ENCODE data around the gene UQCR11. TPM values are rescaled to one million over a fixed set of nuclear protein-coding genes. Genes with fewer than 3 reads are reported as not detected.

The UQCR11 gene
- total RNA-seq, 1 donor from 2014 or later, result 171 TPM

DNA sequence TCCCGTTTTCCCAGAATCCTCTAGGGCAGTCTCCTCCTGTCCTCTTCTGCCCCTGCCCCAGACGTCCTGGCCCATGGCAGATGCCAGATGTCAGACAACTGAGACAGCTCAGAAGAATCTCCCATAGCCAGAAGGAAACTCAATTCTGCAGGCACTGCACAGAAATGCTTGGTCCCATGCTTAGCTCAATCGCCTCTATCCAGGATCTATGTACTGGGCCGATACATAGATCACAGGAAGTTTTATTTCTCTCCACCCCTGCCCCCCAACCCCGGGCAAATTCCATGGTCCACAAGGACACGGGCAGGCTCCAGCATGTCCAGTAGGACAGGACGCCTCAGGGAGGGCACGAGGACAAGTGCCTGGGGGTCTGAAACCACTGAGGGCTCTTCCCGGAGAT is 17.4 kb downstream of the UQCR11 start:
- Mint-ChIP-seq H3K4me1 (ENCODE audit: low read depth) (peaks cover 24% of the 10 kb centered on the region), H3K27me3 (ENCODE audit: insufficient read depth) (no peaks in the 10 kb centered on the region), H3K4me3 (no peak overlapping the region), H3K9me3 (no peaks in the 10 kb centered on the region), H3K36me3 (ENCODE audit: low read depth) (peaks cover 15% of the 10 kb centered on the region), H3K27ac (no peak overlapping the region)
- DNase-seq (ENCODE audit: low spot score), result no peak
- intact Hi-C loops (cut with micrococcal nuclease), result no loop called here

DNA sequence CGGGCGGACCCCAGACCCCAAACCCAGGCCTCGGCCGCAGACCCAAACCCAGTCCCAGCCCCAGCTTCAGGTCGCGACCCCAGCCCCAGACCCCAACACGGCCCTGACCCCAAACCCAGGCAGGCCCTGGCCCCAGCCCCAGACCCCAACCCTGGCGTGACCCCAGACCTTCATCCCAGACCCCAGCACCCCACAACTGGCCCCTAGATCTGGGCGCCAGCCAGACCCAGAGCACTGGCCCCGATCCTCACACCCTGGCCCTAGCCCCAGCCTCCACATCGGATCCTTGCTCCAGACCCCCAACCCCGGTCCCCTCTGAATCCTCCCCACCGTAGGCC is 20.1 kb downstream of the UQCR11 start:
- Mint-ChIP-seq H3K27ac (no peak overlapping the region), H3K9me3 (no peaks in the 10 kb centered on the region), H3K36me3 (ENCODE audit: low read depth) (peaks cover 17% of the 10 kb centered on the region), H3K4me1 (ENCODE audit: low read depth) (peaks cover 11% of the 10 kb centered on the region), H3K4me3 (no peak overlapping the region), H3K27me3 (ENCODE audit: insufficient read depth) (no peaks in the 10 kb centered on the region)
- intact Hi-C loops (cut with micrococcal nuclease), result no loop called here
- DNase-seq (ENCODE audit: low spot score), result no peak

DNA sequence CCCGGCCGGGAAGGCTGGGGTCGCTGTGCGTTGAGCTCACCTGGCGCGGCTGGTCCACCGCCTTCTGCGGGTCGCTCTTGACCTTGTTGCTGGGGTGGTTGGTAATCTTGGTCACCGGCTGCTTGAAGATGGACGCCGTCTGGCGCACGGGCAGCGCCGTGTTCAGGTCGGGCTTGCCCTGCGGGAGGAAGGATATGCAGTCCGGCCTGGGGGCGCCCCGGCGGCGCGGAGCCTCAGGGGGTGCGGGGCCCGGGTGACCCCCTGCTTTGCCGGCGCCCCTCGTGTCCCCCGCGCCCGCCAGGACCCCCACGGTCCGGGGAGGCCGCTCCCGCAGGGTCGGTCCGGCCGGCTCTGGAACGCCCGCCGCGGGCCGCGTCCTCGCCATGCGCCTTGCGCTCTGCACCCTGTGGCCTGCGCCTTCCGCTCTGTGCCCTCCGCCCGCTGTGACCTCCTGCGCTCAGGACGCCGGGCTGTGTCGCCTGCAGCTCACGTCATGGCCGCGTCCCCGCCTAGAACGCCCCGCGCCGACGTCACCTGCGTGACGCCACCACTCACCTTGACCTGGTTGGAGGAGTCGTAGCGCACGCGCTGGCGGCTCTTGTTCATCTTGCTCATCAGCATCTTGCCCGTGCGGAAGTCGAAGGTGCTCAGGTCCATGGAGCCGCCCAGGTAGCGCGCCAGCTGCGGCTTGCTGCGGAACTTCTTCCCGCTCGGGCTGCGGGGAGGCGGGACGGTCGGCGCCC is 20.6 kb downstream of the UQCR11 start:
- DNase-seq (ENCODE audit: low spot score), result no peak
- Mint-ChIP-seq H3K9me3 (no peaks in the 10 kb centered on the region), H3K4me3 (no peak overlapping the region), H3K4me1 (ENCODE audit: low read depth) (peaks cover 6% of the 10 kb centered on the region), H3K27me3 (ENCODE audit: insufficient read depth) (no peaks in the 10 kb centered on the region), H3K36me3 (ENCODE audit: low read depth) (peaks cover 18% of the 10 kb centered on the region), H3K27ac (no peak overlapping the region)
- intact Hi-C loops (cut with micrococcal nuclease), result no loop called here

DNA sequence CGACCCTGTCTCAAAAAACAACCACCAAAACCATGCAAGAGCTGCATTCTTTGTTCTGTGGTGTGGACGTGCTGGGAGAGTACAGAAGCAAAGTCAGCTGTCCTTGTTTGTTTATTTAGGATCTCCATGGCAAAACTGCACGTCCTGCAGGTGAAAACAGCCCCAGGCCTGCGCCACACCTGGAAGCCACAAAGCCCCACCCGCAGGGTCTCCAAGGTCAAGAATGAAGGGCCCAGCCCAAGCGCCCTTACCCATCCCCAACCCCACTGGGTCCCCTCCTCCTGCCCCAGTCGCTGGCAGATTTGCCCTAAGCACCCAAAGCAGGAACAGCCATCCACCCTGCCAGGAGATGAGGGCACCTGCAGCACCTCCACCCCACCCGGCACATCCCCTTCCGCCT is 23.1 kb downstream of the UQCR11 start:
- Mint-ChIP-seq H3K4me1 (ENCODE audit: low read depth) (peaks cover 4% of the 10 kb centered on the region), H3K27ac (no peak overlapping the region), H3K36me3 (ENCODE audit: low read depth) (peaks cover 19% of the 10 kb centered on the region), H3K9me3 (no peaks in the 10 kb centered on the region), H3K27me3 (ENCODE audit: insufficient read depth) (no peaks in the 10 kb centered on the region), H3K4me3 (no peak overlapping the region)
- no peak for DNase-seq (ENCODE audit: low spot score)
- intact Hi-C loops (cut with micrococcal nuclease), result no loop called here

DNA sequence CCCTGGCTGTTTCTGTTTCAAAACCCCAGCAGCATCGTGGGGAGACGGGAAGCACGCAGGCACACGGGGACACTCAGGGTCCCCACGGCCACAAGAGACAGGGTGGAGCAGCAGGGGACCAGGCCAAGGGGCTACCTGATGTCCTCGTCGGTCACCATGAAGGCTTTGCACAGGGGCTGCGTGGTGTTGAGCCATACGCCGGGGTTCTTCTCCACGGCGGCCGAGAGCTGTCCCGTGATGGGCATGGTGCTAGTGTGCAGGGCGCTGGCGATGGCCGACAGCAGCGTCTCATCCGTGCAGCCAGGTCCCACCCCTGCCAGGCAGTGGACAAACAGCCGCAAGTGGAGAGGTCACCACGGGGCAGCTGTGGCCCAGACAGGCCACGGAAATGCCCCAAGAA is 24.3 kb downstream of the UQCR11 start:
- DNase-seq (ENCODE audit: low spot score), result no peak
- Mint-ChIP-seq H3K4me3 (no peak overlapping the region), H3K4me1 (ENCODE audit: low read depth) (peaks cover 1% of the 10 kb centered on the region), H3K9me3 (no peaks in the 10 kb centered on the region), H3K27me3 (ENCODE audit: insufficient read depth) (no peaks in the 10 kb centered on the region), H3K27ac (no peak overlapping the region), H3K36me3 (ENCODE audit: low read depth) (peaks cover 19% of the 10 kb centered on the region)
- intact Hi-C loops (cut with micrococcal nuclease), result no loop called here

DNA sequence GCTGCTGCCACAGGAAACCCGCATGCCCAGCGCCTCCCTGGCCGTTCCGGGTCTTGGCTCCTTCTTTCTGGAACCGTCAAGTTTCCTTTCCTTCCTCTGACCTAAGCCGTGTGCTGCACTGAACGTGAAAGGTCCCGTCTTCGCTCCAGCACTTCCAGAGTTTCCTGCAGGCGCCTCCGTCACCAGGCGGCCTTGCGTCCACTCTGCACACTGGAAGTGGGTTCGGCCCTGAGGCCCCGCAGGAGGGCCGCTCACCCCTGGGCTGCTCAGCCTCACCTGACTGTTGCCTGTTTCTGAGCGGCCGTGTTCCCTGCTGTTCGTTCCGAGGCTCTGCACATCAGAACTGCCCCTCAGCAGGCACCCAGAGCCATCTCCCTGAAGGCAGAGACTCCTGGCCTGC is 24.9 kb downstream of the UQCR11 start:
- DNase-seq (ENCODE audit: low spot score), result no peak
- Mint-ChIP-seq H3K36me3 (ENCODE audit: low read depth) (peaks cover 20% of the 10 kb centered on the region), H3K27ac (no peak overlapping the region), H3K4me1 (ENCODE audit: low read depth) (no peaks in the 10 kb centered on the region), H3K27me3 (ENCODE audit: insufficient read depth) (no peaks in the 10 kb centered on the region), H3K9me3 (no peaks in the 10 kb centered on the region), H3K4me3 (no peak overlapping the region)
- intact Hi-C loops (cut with micrococcal nuclease), result no loop called here

DNA sequence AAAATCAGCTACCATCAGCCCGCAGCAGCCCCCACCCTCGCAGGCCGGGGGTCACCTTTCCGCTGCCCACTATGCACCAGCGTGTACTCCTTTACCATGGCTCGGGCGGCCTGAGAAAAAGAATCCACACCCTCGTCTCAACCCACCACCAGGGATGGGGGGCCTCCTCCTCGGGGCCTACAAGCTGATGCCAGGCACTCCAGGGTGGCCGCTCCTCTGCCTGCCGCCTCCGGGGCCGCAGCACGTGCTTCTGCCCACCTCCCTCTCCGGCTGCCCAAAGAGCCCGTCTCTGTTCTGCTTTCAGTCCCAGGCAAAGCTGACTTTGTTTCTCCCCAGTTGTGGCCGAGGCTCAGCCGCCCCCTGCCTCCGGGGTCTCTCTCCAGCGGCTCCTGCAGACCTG is 26.0 kb downstream of the UQCR11 start:
- no peak for DNase-seq (ENCODE audit: low spot score)
- intact Hi-C loops (cut with micrococcal nuclease), result no loop called here
- H3K27ac Mint-ChIP-seq, result no peak overlapping the region
- peaks cover 14% of the 10 kb centered on the region for H3K36me3 Mint-ChIP-seq (ENCODE audit: low read depth)
- H3K4me1 Mint-ChIP-seq (ENCODE audit: low read depth), result no peaks in the 10 kb centered on the region
- H3K9me3 Mint-ChIP-seq, result no peaks in the 10 kb centered on the region
- no peak overlapping the region for H3K4me3 Mint-ChIP-seq
- H3K27me3 Mint-ChIP-seq (ENCODE audit: insufficient read depth), result no peaks in the 10 kb centered on the region

DNA sequence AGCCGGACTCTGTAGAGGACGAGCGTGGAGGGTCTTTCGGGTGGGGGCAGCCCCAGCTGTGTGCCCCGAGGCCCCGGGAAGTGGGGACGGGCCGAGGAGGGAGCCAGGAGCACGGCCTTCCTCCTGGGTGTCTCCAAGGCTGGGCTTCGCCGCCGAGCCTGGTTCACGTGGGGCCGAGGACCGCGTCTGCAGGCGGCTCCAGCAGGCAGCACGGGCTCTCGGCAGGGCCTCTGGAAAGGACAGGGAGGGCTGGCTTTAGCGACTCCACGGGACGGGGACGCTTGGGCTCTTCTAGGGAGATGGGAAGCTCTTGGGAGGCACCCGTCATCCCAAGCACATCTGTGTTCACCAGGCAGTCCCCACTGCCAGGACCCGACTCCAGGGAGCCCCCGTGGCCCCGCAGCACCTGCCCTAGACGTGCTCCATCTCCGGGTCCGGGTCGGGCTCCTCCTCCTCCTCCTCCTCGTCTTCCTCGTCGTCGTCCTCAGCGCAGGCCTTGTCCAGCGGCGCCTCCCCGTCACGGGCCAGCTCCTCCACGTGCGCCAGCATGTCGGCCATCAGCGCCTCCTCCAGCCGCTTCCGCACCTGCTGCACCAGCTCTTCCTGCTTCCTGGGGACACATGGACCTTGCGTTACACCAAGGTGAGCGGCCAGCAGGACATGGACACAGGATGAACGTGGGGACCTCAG is 27.2 kb downstream of the UQCR11 start:
- Mint-ChIP-seq H3K36me3 (ENCODE audit: low read depth) (peaks cover 14% of the 10 kb centered on the region), H3K4me1 (ENCODE audit: low read depth) (no peaks in the 10 kb centered on the region), H3K9me3 (no peaks in the 10 kb centered on the region), H3K27me3 (ENCODE audit: insufficient read depth) (no peaks in the 10 kb centered on the region), H3K4me3 (no peak overlapping the region), H3K27ac (no peak overlapping the region)
- no peak for DNase-seq (ENCODE audit: low spot score)
- intact Hi-C loops (cut with micrococcal nuclease), result no loop called here

DNA sequence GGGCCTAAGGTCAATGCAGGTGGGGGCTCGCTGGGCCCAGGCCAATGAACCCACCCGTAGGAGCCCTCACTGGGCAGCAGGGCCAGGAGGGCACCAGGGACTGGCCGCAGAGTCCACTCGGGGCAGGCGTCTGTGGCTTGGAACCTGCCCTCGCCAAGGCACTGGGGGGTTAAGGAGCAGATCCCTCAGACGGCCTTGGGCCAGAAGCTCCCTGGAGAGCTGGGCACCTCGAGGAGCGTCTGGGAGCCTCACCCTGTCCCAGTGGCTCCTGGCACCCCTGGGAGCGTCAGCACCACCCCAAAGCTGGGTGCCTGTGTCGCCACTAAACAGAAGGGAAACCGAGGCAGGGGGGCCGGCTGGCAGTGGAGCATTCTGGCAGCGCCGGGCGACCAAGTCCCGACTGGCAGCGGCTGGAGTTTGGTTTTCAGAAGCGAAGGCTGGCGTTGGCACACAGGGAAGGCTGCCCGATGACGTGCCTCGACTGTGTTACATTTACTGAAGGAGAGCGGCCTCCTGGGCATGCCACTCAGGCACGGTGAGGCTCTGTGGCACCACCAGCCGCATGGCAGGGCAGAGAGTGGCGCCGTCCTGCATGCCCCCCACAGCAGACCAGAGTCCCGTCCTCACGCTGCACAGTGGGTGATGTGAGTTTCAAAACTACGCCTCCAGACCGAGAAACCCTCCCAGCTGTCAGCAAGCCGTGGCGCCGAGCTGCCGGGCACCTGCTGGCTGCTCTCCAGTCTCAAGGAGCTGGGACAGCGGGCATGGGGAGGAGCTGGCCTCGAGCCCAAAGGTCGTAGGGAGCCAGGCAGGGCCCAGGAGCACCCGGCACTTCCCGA is 28.0 kb downstream of the UQCR11 start:
- H3K27me3 Mint-ChIP-seq (ENCODE audit: insufficient read depth), result no peaks in the 10 kb centered on the region
- H3K36me3 Mint-ChIP-seq (ENCODE audit: low read depth), result peaks cover 14% of the 10 kb centered on the region
- no peak for DNase-seq (ENCODE audit: low spot score)
- no peaks in the 10 kb centered on the region for H3K9me3 Mint-ChIP-seq
- H3K4me1 Mint-ChIP-seq (ENCODE audit: low read depth), result no peaks in the 10 kb centered on the region
- intact Hi-C loops (cut with micrococcal nuclease), result no loop called here
- H3K4me3 Mint-ChIP-seq, result no peak overlapping the region
- no peak overlapping the region for H3K27ac Mint-ChIP-seq

DNA sequence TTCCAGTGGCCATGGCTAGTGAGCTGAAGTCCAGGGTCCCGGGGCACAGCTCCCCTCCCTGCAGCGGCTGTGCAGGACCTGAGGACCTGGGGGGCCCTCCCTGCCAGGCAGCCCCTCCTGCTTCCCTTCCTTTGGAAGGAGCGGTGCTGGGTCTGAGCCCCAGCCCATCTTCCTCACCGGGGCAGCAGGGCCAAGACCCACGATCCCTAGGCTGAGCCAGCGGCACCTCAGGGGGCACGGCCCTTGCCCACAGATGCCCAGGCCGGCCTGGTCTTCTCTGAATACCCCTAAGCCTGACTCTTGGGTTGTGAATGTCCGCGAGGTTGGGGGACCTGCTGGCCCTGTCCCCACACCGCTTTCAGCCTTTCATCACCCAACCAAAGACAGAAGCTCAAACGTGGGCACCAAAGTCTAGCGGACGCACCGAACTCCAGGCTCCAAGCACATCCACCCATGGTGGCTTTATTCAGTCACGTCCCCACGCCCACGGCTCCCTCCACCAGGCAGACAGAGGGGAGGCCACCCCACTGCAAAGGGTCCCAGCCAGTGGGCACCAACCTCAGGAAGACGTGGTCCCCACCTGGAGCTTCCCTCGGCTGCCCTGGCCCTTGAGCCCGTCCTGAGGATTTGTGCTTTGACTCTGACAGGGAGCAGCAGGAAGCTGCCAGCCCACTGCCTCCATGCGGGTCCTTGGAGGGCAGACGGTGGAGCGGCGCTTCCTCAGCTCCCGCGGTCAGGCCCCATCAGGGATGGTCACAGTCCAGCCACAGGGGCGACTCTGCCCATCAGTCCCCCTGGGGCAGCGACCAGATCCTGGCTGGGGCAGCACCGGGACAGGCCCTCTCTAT is 28.8 kb downstream of the UQCR11 start:
- Mint-ChIP-seq H3K4me1 (ENCODE audit: low read depth) (no peaks in the 10 kb centered on the region), H3K36me3 (ENCODE audit: low read depth) (peaks cover 13% of the 10 kb centered on the region), H3K4me3 (no peak overlapping the region), H3K27ac (no peak overlapping the region), H3K27me3 (ENCODE audit: insufficient read depth) (peaks cover 1% of the 10 kb centered on the region), H3K9me3 (no peaks in the 10 kb centered on the region)
- DNase-seq (ENCODE audit: low spot score), result no peak
- intact Hi-C loops (cut with micrococcal nuclease), result no loop called here

DNA sequence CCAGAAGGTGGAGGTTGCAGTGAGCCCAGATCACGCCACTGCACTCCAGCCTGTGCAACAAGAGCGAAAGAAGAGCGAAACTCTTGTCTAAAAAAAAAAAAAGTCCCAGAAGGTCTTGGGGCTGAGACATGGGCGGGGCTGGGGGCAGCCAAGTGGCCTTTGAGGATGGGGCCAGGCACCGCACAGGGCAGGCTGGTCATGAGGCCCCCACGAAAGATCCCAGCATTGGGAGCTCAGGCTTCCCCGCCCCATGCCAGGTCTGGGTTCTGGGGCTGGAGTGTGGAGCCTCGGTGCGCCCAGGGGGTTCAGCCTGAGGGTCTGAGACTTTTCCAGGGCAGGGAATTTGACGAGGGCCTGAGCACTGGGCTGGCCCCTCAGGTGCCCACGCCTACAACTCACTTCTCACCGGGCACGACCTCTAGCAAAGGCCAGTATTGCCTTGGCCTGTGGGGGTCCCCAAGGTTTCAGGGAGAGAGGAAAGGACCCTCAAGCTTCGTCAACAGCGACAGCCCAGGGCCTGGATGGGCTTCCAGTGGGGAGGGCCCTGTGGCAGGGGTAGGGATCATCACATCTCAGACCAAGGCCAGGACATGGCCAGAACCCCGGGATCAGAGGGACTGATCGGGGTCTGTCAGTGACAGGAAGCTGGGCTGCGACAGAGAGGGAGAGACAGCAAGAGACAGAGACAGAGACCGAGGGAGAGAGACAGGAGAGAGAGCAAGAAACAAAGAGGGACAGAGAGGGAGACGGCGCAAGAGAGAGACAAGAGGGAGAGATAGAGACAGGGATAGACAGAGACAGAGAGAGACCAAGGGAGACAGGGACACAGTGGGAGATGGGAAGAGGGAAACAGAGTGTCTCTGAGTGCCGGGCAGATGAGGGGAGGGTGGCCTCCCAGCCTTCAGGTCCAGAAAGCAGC is 29.7 kb downstream of the UQCR11 start:
- intact Hi-C loops (cut with micrococcal nuclease), result no loop called here
- no peak overlapping the region for H3K27ac Mint-ChIP-seq
- peaks cover 3% of the 10 kb centered on the region for H3K27me3 Mint-ChIP-seq (ENCODE audit: insufficient read depth)
- no peak overlapping the region for H3K4me3 Mint-ChIP-seq
- no peaks in the 10 kb centered on the region for H3K4me1 Mint-ChIP-seq (ENCODE audit: low read depth)
- DNase-seq (ENCODE audit: low spot score), result no peak
- H3K9me3 Mint-ChIP-seq, result no peaks in the 10 kb centered on the region
- peaks cover 10% of the 10 kb centered on the region for H3K36me3 Mint-ChIP-seq (ENCODE audit: low read depth)

Measured in activated T-helper 1 cell treated with anti-CD3 and anti-CD28 coated beads, Interleukin-12 subunit alpha, Interleukin-12 subunit beta, Interleukin-2, Interleukin-4 antibody, amounts not matched to agents 30 ng/mL and 10 ng/mL and 1 ng/mL, durations not matched to agents 14 hours and 24 hours and 36 hours (primary cell).